ENCODE data around the gene PDZRN3.

DNA sequence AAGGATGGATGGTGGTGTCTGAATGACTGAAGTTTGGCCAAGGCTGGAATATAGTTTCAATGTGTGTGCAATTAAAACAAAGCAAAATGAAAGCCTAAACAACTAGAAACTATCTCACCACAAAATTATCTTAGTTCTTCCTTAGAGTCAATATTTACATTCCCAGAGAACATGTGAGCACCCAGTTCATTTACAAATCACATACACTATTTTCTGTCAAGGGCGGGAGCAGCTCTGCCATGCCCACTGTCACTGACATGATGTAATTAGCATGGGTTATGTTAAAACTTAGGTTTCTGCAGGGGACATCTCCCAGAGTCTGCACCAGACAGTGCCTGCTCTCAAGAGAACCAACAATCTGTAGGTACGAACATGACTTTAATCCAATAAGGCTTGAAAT lies 65.0 kb downstream of the PDZRN3 start:
- TF ChIP-seq CTCF (IDR thresholded peaks at IDR 0.05 in 8 of 11, conservative IDR thresholded peaks at IDR 0.05 in 3 of 11) (no peak), POLR2A (IDR thresholded peaks at IDR 0.05) (no peak)
